ENCODE results near the gene KIAA1217.

The KIAA1217 gene

GRCh38 chr10:24550680-24551079 lies 341.7 kb downstream of the KIAA1217 start:
- Histone ChIP-seq H3K9me3 (ENCODE audit: low read length) (no peaks in the 10 kb centered on the region), H3K27ac (ENCODE audit: low read depth, low read length, poor library complexity, severe bottlenecking) (no peak overlapping the region), H3K9me2 (ENCODE audit: low read depth, low read length) (no peaks in the 10 kb centered on the region), H4K20me1 (ENCODE audit: insufficient read depth, low read length) (no peaks in the 10 kb centered on the region), H3K4me2 (ENCODE audit: low read length) (no peak overlapping the region), H3F3A (ENCODE audit: insufficient read depth, low read length) (no peaks in the 10 kb centered on the region), H3K9ac (ENCODE audit: low read length) (no peak overlapping the region), H3K4me1 (ENCODE audit: insufficient read depth, low read length, severe bottlenecking) (no peaks in the 10 kb centered on the region), H3K4me3 (ENCODE audit: low read depth, low read length, poor library complexity, severe bottlenecking) (no peak overlapping the region), H2AFZ (ENCODE audit: low read length) (no peak overlapping the region), H3K79me2 (ENCODE audit: insufficient read depth, low read length) (no peaks in the 10 kb centered on the region), H3K36me3 (ENCODE audit: insufficient read depth, low read length) (no peaks in the 10 kb centered on the region), H3K27me3 (ENCODE audit: insufficient read depth, low read length) (no peaks in the 10 kb centered on the region)
- no peak for TF ChIP-seq CTCF (IDR thresholded peaks at IDR 0.05; ENCODE audit: low read length)

GRCh38 chr10:24551161-24551560 lies 342.2 kb downstream of the KIAA1217 start:
- Histone ChIP-seq H3K9me2 (ENCODE audit: low read depth, low read length) (no peaks in the 10 kb centered on the region), H3K36me3 (ENCODE audit: insufficient read depth, low read length) (no peaks in the 10 kb centered on the region), H3K4me1 (ENCODE audit: insufficient read depth, low read length, severe bottlenecking) (no peaks in the 10 kb centered on the region), H3F3A (ENCODE audit: insufficient read depth, low read length) (no peaks in the 10 kb centered on the region), H3K9ac (ENCODE audit: low read length) (no peak overlapping the region), H3K4me2 (ENCODE audit: low read length) (no peak overlapping the region), H2AFZ (ENCODE audit: low read length) (no peak overlapping the region), H3K79me2 (ENCODE audit: insufficient read depth, low read length) (no peaks in the 10 kb centered on the region), H3K4me3 (ENCODE audit: low read depth, low read length, poor library complexity, severe bottlenecking) (no peak overlapping the region), H3K9me3 (ENCODE audit: low read length) (no peaks in the 10 kb centered on the region), H4K20me1 (ENCODE audit: insufficient read depth, low read length) (no peaks in the 10 kb centered on the region), H3K27me3 (ENCODE audit: insufficient read depth, low read length) (no peaks in the 10 kb centered on the region), H3K27ac (ENCODE audit: low read depth, low read length, poor library complexity, severe bottlenecking) (no peak overlapping the region)
- TF ChIP-seq CTCF (IDR thresholded peaks at IDR 0.05; ENCODE audit: low read length) = no peak
- no peak for TF ChIP-seq EZH2 (IDR thresholded peaks at IDR 0.05; ENCODE audit: borderline replicate concordance, low read length)

- Histone ChIP-seq H3K27ac (ENCODE audit: low read depth, low read length, poor library complexity, severe bottlenecking) (no peak overlapping the region), H3K4me2 (ENCODE audit: low read length) (no peak overlapping the region), H3F3A (ENCODE audit: insufficient read depth, low read length) (no peaks in the 10 kb centered on the region)
These were observed 343.5 kb downstream of the KIAA1217 start for GRCh38 chr10:24552346-24553016.

More at GRCh38 chr10:24552346-24553016, 343.5 kb downstream of the KIAA1217 start:
- Histone ChIP-seq H3K79me2 (ENCODE audit: insufficient read depth, low read length) (no peaks in the 10 kb centered on the region), H3K4me1 (ENCODE audit: insufficient read depth, low read length, severe bottlenecking) (no peaks in the 10 kb centered on the region), H3K36me3 (ENCODE audit: insufficient read depth, low read length) (no peaks in the 10 kb centered on the region), H3K9me2 (ENCODE audit: low read depth, low read length) (no peaks in the 10 kb centered on the region), H3K27me3 (ENCODE audit: insufficient read depth, low read length) (no peaks in the 10 kb centered on the region), H3K9me3 (ENCODE audit: low read length) (no peaks in the 10 kb centered on the region), H2AFZ (ENCODE audit: low read length) (no peak overlapping the region), H3K4me3 (ENCODE audit: low read depth, low read length, poor library complexity, severe bottlenecking) (no peak overlapping the region), H3K9ac (ENCODE audit: low read length) (no peak overlapping the region), H4K20me1 (ENCODE audit: insufficient read depth, low read length) (no peaks in the 10 kb centered on the region)
- TF ChIP-seq CTCF (IDR thresholded peaks at IDR 0.05; ENCODE audit: low read length) (peak; percentile 40), EZH2 (IDR thresholded peaks at IDR 0.05; ENCODE audit: borderline replicate concordance, low read length) (no peak)
